Esophagus squamous epithelium (tissue), 4 donors: ENCODE measurements around the gene ATP11A.

ENCODE experiments used
- CTCF ChIP-seq, 6 experiments: fragments of 450-650 bp in 4 of 6; fragments of 200-600 bp in 2 of 6; sonication (generic) in 2 of 6; IDR thresholded peaks; one replicate each; pipeline ENCODE4 v1.5.1; 2016 to 2019; ENCODE audit warnings: antibody characterized with exemption in 6 of 6, mild to moderate bottlenecking in 4 of 6, moderate library complexity in 4 of 6
- POLR2A ChIP-seq, 4 donors: fragments of 450-650 bp; IDR thresholded peaks; one replicate each; pipeline ENCODE4 v1.6.1; 2017; ENCODE audit warnings: antibody characterized with exemption in 4 of 4, mild to moderate bottlenecking in 4 of 4, moderate library complexity in 3 of 4

GRCh38 chr13:112808377-112809140 is 118.7 kb downstream of the ATP11A start:
- TF ChIP-seq CTCF (IDR thresholded peaks at IDR 0.05) (no peak), POLR2A (IDR thresholded peaks at IDR 0.05) (no peak)
